DMS53 treated with DMSO at 0.1 percent for 48 hours (cell line): ENCODE measurements around the gene STAT4.
"Not testable (repeated sequence)": the region's sequence is repeated elsewhere in the genome, so short reads cannot be mapped to it uniquely, and the experiment has no call there.

ENCODE experiments used
- DNase-seq: peaks from one replicate; lab custom pipeline; 2025; ENCODE audit not compliant: unreplicated experiment; lab: John Stamatoyannopoulos, UW

Gene STAT4

GRCh38 chr2:190999949-191000665, 150.7 kb downstream of the STAT4 start:
- no peak for DNase-seq

- DNase-seq, result no peak
Observed at GRCh38 chr2:190999058-190999457, 151.7 kb downstream of the STAT4 start.

GRCh38 chr2:190997526-190998113, 153.2 kb downstream of the STAT4 start:
- DNase-seq, result no peak

GRCh38 chr2:190996947-190997346, 153.8 kb downstream of the STAT4 start:
- DNase-seq, result no peak

GRCh38 chr2:190996338-190996946, 154.4 kb downstream of the STAT4 start:
- DNase-seq, result no peak

- not testable (repeated sequence) for DNase-seq
Observed at GRCh38 chr2:190995315-190995714, 155.5 kb downstream of the STAT4 start.

- no peak for DNase-seq
Observed at GRCh38 chr2:190994148-190994547, 156.6 kb downstream of the STAT4 start.

- DNase-seq, result no peak
Observed at GRCh38 chr2:190993292-190993643, 157.5 kb downstream of the STAT4 start.

- DNase-seq, result no peak
Observed at GRCh38 chr2:190990132-190990531, 160.7 kb downstream of the STAT4 start.

GRCh38 chr2:190988910-190989309, 161.9 kb downstream of the STAT4 start:
- DNase-seq, result no peak

DNA sequence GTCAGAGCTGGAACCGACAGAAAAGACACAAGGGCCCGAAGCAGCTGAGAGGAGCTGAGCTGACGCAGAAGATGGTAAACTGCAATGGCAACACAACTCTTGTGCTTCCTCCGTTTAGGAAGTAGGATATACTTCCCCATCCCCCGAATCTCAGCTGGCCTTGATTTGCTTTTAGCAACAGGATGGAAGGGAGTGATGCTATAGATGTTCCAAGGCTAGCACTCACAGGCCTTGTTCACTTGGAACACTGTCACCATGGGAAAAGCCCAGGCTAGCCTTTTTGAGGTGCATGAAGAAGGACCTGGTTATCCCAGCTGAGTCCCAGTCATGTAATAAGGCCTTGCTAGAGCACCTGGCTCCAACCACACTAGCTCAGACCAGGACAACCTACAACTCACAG, 162.9 kb downstream of the STAT4 start:
- no peak for DNase-seq

- no peak for DNase-seq
Observed at GRCh38 chr2:190987116-190987515, 163.7 kb downstream of the STAT4 start.

GRCh38 chr2:190986221-190986953, 164.4 kb downstream of the STAT4 start:
- DNase-seq, result no peak

- no peak for DNase-seq
Observed at GRCh38 chr2:190984595-190984994, 166.2 kb downstream of the STAT4 start.

GRCh38 chr2:190982262-190983034, 168.3 kb downstream of the STAT4 start:
- DNase-seq, result no peak

DNA sequence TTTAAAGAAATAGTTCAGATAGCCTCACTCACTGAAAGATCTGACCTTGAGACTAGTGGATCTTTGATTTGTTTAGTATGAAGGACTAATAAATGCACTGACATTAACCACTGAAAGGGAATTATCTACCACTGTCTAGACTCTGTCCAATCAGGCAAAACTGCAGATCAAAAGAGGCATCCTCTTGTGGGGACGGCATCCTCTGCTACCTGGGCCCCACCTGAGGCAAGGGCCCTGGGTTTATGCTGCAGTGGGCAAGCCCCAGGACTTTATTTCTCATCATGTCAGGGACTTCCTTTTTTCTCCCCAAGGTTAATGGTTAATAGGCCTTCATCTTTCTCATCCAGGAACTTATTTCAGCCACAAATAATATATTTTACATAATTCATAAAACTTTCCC, 169.1 kb downstream of the STAT4 start:
- no peak for DNase-seq

DNA sequence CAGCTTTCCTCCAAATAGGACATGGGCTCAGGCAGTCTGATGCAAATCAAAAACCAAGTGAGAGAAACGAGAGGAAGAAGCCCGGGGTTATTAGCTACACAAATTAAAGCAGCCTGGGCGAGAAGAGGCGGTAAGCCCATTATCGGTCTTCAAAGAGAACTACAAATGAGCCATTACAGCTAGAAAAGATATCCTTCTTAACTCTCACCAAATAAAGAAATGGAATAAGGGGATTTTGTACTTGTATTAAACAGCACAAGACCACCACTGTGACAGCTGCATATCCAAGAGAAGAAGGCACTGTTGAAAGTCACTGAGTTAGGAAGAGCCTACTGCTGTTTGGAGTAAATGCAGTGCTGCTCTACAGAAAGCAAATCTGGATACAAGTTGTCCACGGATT, 169.5 kb downstream of the STAT4 start:
- DNase-seq, result no peak

GRCh38 chr2:190980630-190981209, 170.1 kb downstream of the STAT4 start:
- no peak for DNase-seq

DNA sequence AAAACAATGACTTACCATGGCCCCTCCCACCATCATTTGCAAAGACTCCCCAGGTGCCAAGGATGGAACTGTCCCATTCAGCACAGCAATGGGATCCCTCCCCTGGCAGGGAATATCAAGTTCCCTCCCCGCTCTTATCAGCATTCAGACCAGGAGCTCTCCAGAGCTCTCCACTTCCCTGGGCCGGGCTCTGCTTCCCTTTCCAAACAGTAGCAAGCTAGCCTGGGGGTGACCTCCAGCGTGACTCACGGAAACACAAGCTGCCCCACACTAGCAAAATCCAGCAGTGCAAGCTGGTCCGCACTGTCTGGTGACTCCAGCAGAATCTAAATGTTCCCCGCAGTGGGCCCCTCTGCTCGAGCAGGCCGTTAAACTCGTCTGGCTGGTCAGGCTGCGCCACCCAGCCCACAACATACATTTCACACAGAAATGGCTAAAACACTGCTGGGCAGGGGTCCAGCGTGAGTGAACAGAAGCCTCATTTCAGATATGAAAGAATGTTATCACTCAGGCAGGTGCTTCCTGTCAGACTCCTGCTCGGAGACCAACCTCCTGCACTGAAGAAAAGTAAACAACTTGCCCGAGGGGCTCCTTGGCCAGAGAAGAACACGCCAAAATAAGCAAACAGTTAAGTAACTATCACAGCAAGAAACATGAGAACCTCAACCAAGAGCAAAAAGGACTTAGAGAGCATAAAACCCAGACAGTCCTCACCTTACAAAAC, 170.7 kb downstream of the STAT4 start:
- DNase-seq, result no peak
